HEK293 (cell line): ENCODE results near the gene TNFRSF9.
A peak's percentile ranks its signal among the peaks of the same experiment; 100 is the strongest.
"Not testable (repeated sequence)": the region's sequence is repeated elsewhere in the genome, so short reads cannot be mapped to it uniquely, and the experiment has no call there.

Experiments
- CTCF ChIA-PET: fragments of 350-600 bp; formaldehyde crosslinking; extraction: SDS; loops from one replicate; lab custom pipeline; 2021; ENCODE audit warnings: antibody characterized with exemption; lab: Yijun Ruan, JAX
- POLR2A ChIA-PET: fragments of 300-600 bp; formaldehyde crosslinking; extraction: SDS; loops from one replicate; lab custom pipeline; 2020; ENCODE audit warnings: antibody characterized with exemption, inconsistent platforms; lab: Yijun Ruan, JAX
- H3K27ac ChIP-seq: fragments of 200-500 bp; sonication (Bioruptor generic); 2 replicates; pipeline ENCODE4 v1.5.1; 2014; ENCODE audit warnings: low read depth, low read length, control low read depth, inconsistent platforms; ENCODE audit errors: extremely low read depth
- H3K36me3 ChIP-seq, 2 experiments: fragments of 200-500 bp in 1 of 2; sonication (Bioruptor generic) in 1 of 2; 1 replicate in 1 of 2; 2 replicates in 1 of 2; pipeline ENCODE4 v1.5.1; 2014 to 2017; ENCODE audit warnings: inconsistent platforms in 2 of 2, low read length in 2 of 2; ENCODE audit not compliant: control insufficient read depth in 2 of 2, insufficient read depth in 1 of 2
- H3K4me1 ChIP-seq: fragments of 200-500 bp; sonication (Bioruptor generic); 2 replicates; pipeline ENCODE4 v1.5.1; 2014; ENCODE audit warnings: mild to moderate bottlenecking, low read length, inconsistent platforms; ENCODE audit not compliant: control insufficient read depth, insufficient read depth
- H3K4me3 ChIP-seq: 2 replicates; pipeline ENCODE4 v1.5.1; 2011; ENCODE audit warnings: low read depth, mild to moderate bottlenecking, control low read depth, low read length, moderate library complexity
- H3K9me3 ChIP-seq: fragments of 200-500 bp; sonication (Bioruptor generic); 2 replicates; pipeline ENCODE4 v1.5.1; 2014; ENCODE audit warnings: low read depth, low read length, inconsistent platforms; ENCODE audit not compliant: control insufficient read depth, insufficient read depth
- EGR2 ChIP-seq: fragments of 450-650 bp; formaldehyde crosslinking; IDR thresholded peaks from 2 replicates; pipeline ENCODE4 v1.5.1; 2016; ENCODE audit warnings: low read depth, missing biosample characterization, missing genetic modification characterization
- HOXD13 ChIP-seq: sonication (generic); formaldehyde crosslinking; IDR thresholded peaks from 2 replicates; pipeline ENCODE4 v1.8.0; 2022; ENCODE audit warnings: missing genetic modification reagents, borderline replicate concordance
- MEIS1 ChIP-seq: sonication (generic); formaldehyde crosslinking; IDR thresholded peaks from 2 replicates; pipeline ENCODE4 v1.8.1; 2022; ENCODE audit warnings: missing genetic modification reagents, mild to moderate bottlenecking, borderline replicate concordance
- SCRT2 ChIP-seq: fragments of 450-650 bp; formaldehyde crosslinking; IDR thresholded peaks from 2 replicates; pipeline ENCODE4 v1.5.1; 2016; ENCODE audit warnings: missing biosample characterization, missing genetic modification characterization
- YY1 ChIP-seq: fragments of 450-650 bp; formaldehyde crosslinking; IDR thresholded peaks from 2 replicates; pipeline ENCODE4 v1.5.1; 2018; ENCODE audit warnings: missing biosample characterization, missing genetic modification characterization
- YY2 ChIP-seq: fragments of 450-650 bp; formaldehyde crosslinking; IDR thresholded peaks from 2 replicates; pipeline ENCODE4 v1.5.1; 2016; ENCODE audit warnings: missing biosample characterization, missing genetic modification characterization
- ZIC2 ChIP-seq: fragments of 450-650 bp; formaldehyde crosslinking; IDR thresholded peaks from 2 replicates; pipeline ENCODE4 v1.5.1; 2016; ENCODE audit warnings: missing biosample characterization, missing genetic modification characterization
- ZNF132 ChIP-seq: fragments of 450-650 bp; formaldehyde crosslinking; IDR thresholded peaks from 2 replicates; pipeline ENCODE4 v1.5.1; 2017; ENCODE audit warnings: missing biosample characterization, missing genetic modification characterization, borderline replicate concordance
- ZNF184 ChIP-seq: fragments of 450-650 bp; IDR thresholded peaks from 2 replicates; pipeline ENCODE4 v1.5.1; 2018; ENCODE audit warnings: missing biosample characterization, mild to moderate bottlenecking, missing genetic modification characterization
- ZNF2 ChIP-seq: fragments of 450-650 bp; formaldehyde crosslinking; IDR thresholded peaks from 2 replicates; pipeline ENCODE4 v1.5.1; 2016; ENCODE audit warnings: missing biosample characterization, missing genetic modification characterization
- ZNF24 ChIP-seq: fragments of 450-650 bp; formaldehyde crosslinking; IDR thresholded peaks from 2 replicates; pipeline ENCODE4 v1.5.1; 2016; ENCODE audit warnings: missing biosample characterization, missing genetic modification characterization
- ZNF335 ChIP-seq: fragments of 450-650 bp; formaldehyde crosslinking; conservative IDR thresholded peaks from 2 replicates; pipeline ENCODE4 v1.5.1; 2016; ENCODE audit warnings: missing biosample characterization, missing genetic modification characterization
- ZNF558 ChIP-seq: fragments of 450-650 bp; formaldehyde crosslinking; IDR thresholded peaks from 2 replicates; pipeline ENCODE4 v1.5.1; 2016; ENCODE audit warnings: missing biosample characterization, missing genetic modification characterization
- ZNF626 ChIP-seq: fragments of 450-650 bp; sonication (Bioruptor Pico); formaldehyde crosslinking; IDR thresholded peaks from 2 replicates; pipeline ENCODE4 v1.5.1; 2018; ENCODE audit warnings: missing biosample characterization, missing genetic modification characterization, inconsistent platforms
- ZNF707 ChIP-seq: fragments of 450-650 bp; formaldehyde crosslinking; IDR thresholded peaks from 2 replicates; pipeline ENCODE4 v1.5.1; 2016; ENCODE audit warnings: missing biosample characterization, missing genetic modification characterization
- ZXDB ChIP-seq: fragments of 450-650 bp; formaldehyde crosslinking; IDR thresholded peaks from 2 replicates; pipeline ENCODE4 v1.5.1; 2016; ENCODE audit warnings: missing biosample characterization, missing genetic modification characterization
- TF ChIP-seq, protein P1 (sequence below): fragments of 450-650 bp; formaldehyde crosslinking; IDR thresholded peaks from 2 replicates; pipeline ENCODE4 v1.5.1; 2016; ENCODE audit warnings: missing biosample characterization, missing genetic modification characterization, low read depth
- TF ChIP-seq, protein P2 (sequence below): fragments of 450-650 bp; formaldehyde crosslinking; IDR thresholded peaks from 2 replicates; pipeline ENCODE4 v1.5.1; 2016; ENCODE audit warnings: missing biosample characterization, missing genetic modification characterization
- TF ChIP-seq, protein P3 (sequence below): fragments of 450-650 bp; formaldehyde crosslinking; IDR thresholded peaks from 2 replicates; pipeline ENCODE4 v1.5.1; 2016; ENCODE audit warnings: missing biosample characterization, missing genetic modification characterization, borderline replicate concordance
- TF ChIP-seq, protein P4 (sequence below): fragments of 450-650 bp; formaldehyde crosslinking; IDR thresholded peaks from 2 replicates; pipeline ENCODE4 v1.5.1; 2016; ENCODE audit warnings: missing biosample characterization, missing genetic modification characterization

The TNFRSF9 gene

DNA sequence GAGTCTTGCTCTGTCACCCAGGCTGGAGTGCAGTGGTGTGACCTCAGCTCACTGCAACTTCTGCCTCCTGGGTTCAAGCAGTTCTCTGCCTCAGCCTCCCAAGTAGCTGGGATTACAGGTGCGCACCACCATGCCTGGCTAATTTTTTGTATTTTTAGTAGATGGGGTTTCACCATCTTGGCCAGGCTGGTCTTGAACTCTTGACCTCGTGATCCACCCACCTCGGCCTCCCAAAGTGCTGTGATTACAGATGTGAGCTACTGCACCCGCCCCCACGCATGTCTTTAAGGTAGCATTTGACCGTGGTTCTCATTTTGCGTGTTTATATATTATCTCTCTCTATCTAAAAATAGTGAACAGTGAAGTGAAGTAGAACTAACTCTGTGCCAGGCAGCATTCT lies 23.2 kb upstream of the TNFRSF9 start:
- not testable (repeated sequence) for H3K27ac ChIP-seq, H3K4me3 ChIP-seq, H3K4me1 ChIP-seq, H3K9me3 ChIP-seq
- POLR2A ChIA-PET = interaction anchor here (1.2 kb wide), 1 partner anchor 12 kb away, joined by 6 read pairs; no protein-coding TSS in a partner anchor
- H3K36me3 ChIP-seq = peaks cover 54 to 59% of the 10 kb centered on the region in 2 experiments
- CTCF ChIA-PET = interaction anchor here (0.6 to 4.1 kb wide), 3 partner anchors 11 to 386 kb away, joined by 3 to 27 read pairs (median 3); no protein-coding TSS in a partner anchor
- TF ChIP-seq EGR2 (tag by site-specific recombination) = 0 out of 2 replicates have a peak, but pooled peaks have one; percentile 9

DNA sequence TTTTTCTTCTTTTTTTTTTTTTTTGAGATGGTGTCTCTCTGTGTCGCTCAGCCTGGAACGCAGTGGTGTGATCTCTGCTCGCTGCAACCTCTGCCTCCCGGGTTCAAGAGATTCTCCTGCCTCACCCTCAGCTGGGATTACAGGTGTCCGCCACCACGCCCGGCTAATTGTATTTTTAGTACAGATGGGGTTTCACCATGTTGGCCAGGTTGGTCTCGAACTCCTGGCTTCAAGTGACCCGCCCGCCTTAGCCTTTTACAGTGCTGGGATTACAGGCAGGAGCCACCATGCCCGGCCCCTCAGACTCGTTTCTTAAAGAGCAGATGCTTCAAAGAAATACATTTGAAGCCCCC lies 22.7 kb upstream of the TNFRSF9 start:
- ChIA-PET CTCF (interaction anchor here (0.6 to 1.3 kb wide), 3 partner anchors 12 to 387 kb away, joined by 3 to 9 read pairs (median 3); no protein-coding TSS in a partner anchor), POLR2A (interaction anchor here (1.2 kb wide), 1 partner anchor 12 kb away, joined by 6 read pairs; no protein-coding TSS in a partner anchor)
- H3K27ac ChIP-seq, H3K4me1 ChIP-seq, H3K4me3 ChIP-seq, H3K9me3 ChIP-seq: not testable (repeated sequence)
- H3K36me3 ChIP-seq = peaks cover 49 to 54% of the 10 kb centered on the region in 2 experiments

DNA sequence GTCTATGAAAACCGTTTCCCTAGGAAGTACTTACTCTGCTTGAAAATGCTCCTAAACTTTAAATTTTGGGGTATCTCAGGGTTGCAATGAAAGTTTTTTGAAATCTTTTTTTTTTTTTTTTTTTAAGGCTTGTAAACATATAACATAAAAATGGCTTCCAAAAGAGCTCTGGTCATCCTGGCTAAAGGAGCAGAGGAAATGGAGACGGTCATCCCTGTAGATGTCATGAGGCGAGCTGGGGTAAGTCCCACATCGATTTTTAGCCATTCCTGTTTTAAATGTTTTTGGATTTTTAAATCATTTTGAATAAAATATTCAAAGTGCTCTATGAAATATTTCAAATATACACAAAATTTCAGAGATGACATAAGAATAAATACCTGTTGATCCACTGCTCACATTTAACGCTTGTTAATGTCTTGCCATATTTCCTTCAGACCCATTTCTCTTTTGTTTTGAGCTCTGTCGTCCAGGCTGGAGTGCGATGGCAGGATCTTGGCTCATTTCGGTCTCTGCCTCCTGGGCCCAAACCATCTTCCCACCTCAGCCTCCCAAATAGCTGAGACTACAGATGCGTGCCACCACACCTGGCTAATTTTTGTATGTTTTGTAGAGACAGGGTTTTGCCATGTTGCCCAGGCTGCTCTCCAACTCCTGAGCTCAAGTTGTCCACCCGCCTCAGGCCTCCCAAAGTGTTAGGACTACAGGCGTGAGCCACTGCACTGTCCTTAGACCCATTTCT lies 22.2 kb upstream of the TNFRSF9 start:
- CTCF ChIA-PET = interaction anchor here (0.6 to 1.3 kb wide), 3 partner anchors 12 to 91 kb away, joined by 3 to 9 read pairs (median 4); no protein-coding TSS in a partner anchor
- H3K27ac ChIP-seq = no peak overlapping the region
- no peaks in the 10 kb centered on the region for H3K4me1 ChIP-seq

DNA sequence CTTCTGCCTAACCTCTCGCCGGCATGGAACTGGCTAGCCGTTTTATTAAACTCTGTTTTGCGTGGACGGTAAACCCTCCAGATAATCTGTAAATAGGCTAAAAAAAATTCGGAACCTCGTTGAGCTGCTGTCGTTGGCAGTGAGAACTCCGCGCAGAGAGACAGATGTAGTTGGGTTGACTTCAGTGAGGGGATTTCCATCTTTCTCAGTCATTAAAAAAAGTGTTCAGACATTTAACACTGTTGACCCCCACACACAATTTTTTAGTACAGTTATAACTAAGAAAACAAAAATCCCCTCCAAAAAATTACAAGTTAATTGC lies 21.3 kb upstream of the TNFRSF9 start:
- H3K4me3 ChIP-seq = peak overlapping the region; percentile 80
- no peaks in the 10 kb centered on the region for H3K4me1 ChIP-seq
- H3K9me3 ChIP-seq = no peaks in the 10 kb centered on the region
- TF ChIP-seq ZNF2 (tag by site-specific recombination) = 0 out of 2 replicates have a peak, but pooled peaks have one; percentile 6
- TF ChIP-seq, protein P1, sequence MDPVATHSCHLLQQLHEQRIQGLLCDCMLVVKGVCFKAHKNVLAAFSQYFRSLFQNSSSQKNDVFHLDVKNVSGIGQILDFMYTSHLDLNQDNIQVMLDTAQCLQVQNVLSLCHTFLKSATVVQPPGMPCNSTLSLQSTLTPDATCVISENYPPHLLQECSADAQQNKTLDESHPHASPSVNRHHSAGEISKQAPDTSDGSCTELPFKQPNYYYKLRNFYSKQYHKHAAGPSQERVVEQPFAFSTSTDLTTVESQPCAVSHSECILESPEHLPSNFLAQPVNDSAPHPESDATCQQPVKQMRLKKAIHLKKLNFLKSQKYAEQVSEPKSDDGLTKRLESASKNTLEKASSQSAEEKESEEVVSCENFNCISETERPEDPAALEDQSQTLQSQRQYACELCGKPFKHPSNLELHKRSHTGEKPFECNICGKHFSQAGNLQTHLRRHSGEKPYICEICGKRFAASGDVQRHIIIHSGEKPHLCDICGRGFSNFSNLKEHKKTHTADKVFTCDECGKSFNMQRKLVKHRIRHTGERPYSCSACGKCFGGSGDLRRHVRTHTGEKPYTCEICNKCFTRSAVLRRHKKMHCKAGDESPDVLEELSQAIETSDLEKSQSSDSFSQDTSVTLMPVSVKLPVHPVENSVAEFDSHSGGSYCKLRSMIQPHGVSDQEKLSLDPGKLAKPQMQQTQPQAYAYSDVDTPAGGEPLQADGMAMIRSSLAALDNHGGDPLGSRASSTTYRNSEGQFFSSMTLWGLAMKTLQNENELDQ (tag by site-specific recombination) = no peak
- TF ChIP-seq YY1 (tag by site-specific recombination) = 0 out of 2 replicates have a peak, but pooled peaks have one; percentile 5
- peak; percentile 36 for TF ChIP-seq ZNF335 (tag by site-specific recombination)
- TF ChIP-seq, protein P2, sequence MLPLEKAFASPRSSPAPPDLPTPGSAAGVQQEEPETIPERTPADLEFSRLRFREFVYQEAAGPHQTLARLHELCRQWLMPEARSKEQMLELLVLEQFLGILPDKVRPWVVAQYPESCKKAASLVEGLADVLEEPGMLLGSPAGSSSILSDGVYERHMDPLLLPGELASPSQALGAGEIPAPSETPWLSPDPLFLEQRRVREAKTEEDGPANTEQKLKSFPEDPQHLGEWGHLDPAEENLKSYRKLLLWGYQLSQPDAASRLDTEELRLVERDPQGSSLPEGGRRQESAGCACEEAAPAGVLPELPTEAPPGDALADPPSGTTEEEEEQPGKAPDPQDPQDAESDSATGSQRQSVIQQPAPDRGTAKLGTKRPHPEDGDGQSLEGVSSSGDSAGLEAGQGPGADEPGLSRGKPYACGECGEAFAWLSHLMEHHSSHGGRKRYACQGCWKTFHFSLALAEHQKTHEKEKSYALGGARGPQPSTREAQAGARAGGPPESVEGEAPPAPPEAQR (tag by site-specific recombination) = no peak
- TF ChIP-seq, all 188 proteins: peak for 3
- Histone ChIP-seq H3K36me3 (peaks cover 35 to 43% of the 10 kb centered on the region in 2 experiments), H3K27ac (peak overlapping the region; percentile 74)
- POLR2A ChIA-PET = interaction anchor here (0.8 to 1.6 kb wide), 10 partner anchors 9 to 352 kb away, joined by 3 to 6 read pairs (median 4); partner anchors contain the start of gene TNFRSF9
- CTCF ChIA-PET = interaction anchor here (0.6 to 1.3 kb wide), 3 partner anchors 13 to 92 kb away, joined by 3 to 9 read pairs (median 4); no protein-coding TSS in a partner anchor

More for the DNA sequence above, 22.2 kb upstream of the TNFRSF9 start:
- Histone ChIP-seq H3K9me3 (no peaks in the 10 kb centered on the region), H3K36me3 (peaks cover 43 to 51% of the 10 kb centered on the region in 2 experiments), H3K4me3 (peak overlapping the region; percentile 80)
- POLR2A ChIA-PET = interaction anchor here (0.5 to 1.6 kb wide), 6 partner anchors 13 to 855 kb away, joined by 3 to 7 read pairs (median 6); partner anchors contain the start of genes RERE and TNFRSF9
- TF ChIP-seq ZNF707 (tag by site-specific recombination) (no peak), HOXD13 (CRISPR knock-in tag) (no peak), ZNF558 (no peak), ZNF24 (tag by site-specific recombination) (no peak), YY1 (tag by site-specific recombination) (no peak), MEIS1 (no peak), SCRT2 (tag by site-specific recombination) (peak; percentile 87), ZNF626 (no peak), ZIC2 (no peak), ZNF132 (tag by site-specific recombination) (no peak), ZXDB (tag by site-specific recombination) (no peak), YY2 (no peak), ZNF184 (tag by site-specific recombination) (no peak), ZNF2 (tag by site-specific recombination) (no peak)
- TF ChIP-seq, protein P3, sequence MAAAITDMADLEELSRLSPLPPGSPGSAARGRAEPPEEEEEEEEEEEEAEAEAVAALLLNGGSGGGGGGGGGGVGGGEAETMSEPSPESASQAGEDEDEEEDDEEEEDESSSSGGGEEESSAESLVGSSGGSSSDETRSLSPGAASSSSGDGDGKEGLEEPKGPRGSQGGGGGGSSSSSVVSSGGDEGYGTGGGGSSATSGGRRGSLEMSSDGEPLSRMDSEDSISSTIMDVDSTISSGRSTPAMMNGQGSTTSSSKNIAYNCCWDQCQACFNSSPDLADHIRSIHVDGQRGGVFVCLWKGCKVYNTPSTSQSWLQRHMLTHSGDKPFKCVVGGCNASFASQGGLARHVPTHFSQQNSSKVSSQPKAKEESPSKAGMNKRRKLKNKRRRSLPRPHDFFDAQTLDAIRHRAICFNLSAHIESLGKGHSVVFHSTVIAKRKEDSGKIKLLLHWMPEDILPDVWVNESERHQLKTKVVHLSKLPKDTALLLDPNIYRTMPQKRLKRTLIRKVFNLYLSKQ (tag by site-specific recombination) = no peak
- TF ChIP-seq, protein P4, sequence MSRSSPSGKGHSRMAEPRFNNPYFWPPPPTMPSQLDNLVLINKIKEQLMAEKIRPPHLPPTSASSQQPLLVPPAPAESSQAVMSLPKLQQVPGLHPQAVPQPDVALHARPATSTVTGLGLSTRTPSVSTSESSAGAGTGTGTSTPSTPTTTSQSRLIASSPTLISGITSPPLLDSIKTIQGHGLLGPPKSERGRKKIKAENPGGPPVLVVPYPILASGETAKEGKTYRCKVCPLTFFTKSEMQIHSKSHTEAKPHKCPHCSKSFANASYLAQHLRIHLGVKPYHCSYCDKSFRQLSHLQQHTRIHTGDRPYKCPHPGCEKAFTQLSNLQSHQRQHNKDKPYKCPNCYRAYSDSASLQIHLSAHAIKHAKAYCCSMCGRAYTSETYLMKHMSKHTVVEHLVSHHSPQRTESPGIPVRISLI (tag by site-specific recombination) = peak; percentile 47; the same call in 1 of the 2 replicates
